SU-DHL-6 (cell line): ENCODE measurements around the gene ZSWIM8.

Source experiments
- H2AFZ ChIP-seq: fragments of 200-600 bp; sonication (generic); 2 replicates; pipeline ENCODE4 v1.6.1; 2014; ENCODE audit warnings: low read depth, mild to moderate bottlenecking, moderate library complexity, mixed read lengths, antibody characterized with exemption, low read length; ENCODE audit not compliant: severe bottlenecking
- H3F3A ChIP-seq: fragments of 200-600 bp; shearing (Covaris generic); 2 replicates; pipeline ENCODE4 v1.6.0; 2016; ENCODE audit warnings: antibody characterized with exemption, mild to moderate bottlenecking; ENCODE audit not compliant: insufficient read depth
- H3K27ac ChIP-seq: fragments of 200-600 bp; sonication (generic); 2 replicates; pipeline ENCODE4 v1.5.1; 2016; ENCODE audit warnings: low read depth, mild to moderate bottlenecking, low read length, moderate library complexity, mixed read lengths
- H3K27me3 ChIP-seq: fragments of 200-600 bp; sonication (generic), shearing (Covaris generic); 2 replicates; pipeline ENCODE4 v1.6.0; 2014; ENCODE audit warnings: mild to moderate bottlenecking, low read length
- H3K36me3 ChIP-seq: fragments of 200-600 bp; sonication (generic); 2 replicates; pipeline ENCODE4 v1.6.1; 2014; ENCODE audit warnings: mild to moderate bottlenecking, low read length, mixed read lengths
- H3K4me2 ChIP-seq: fragments of 300-600, 200-600 bp; shearing (Covaris generic), sonication (generic); 2 replicates; pipeline ENCODE4 v1.6.0; 2014; ENCODE audit warnings: low read length, low read depth, mild to moderate bottlenecking; ENCODE audit not compliant: poor library complexity, severe bottlenecking
- H3K4me3 ChIP-seq: fragments of 200-600 bp; sonication (generic); 2 replicates; pipeline ENCODE4 v1.5.1; 2014; ENCODE audit warnings: antibody characterized with exemption, low read length, mild to moderate bottlenecking, mixed read lengths; ENCODE audit not compliant: insufficient read depth, poor library complexity, severe bottlenecking
- H3K79me2 ChIP-seq: fragments of 200-600 bp; sonication (generic); 2 replicates; pipeline ENCODE4 v1.6.1; 2014; ENCODE audit warnings: mild to moderate bottlenecking, low read length, moderate library complexity; ENCODE audit not compliant: insufficient read depth
- H3K9ac ChIP-seq: fragments of 200-600 bp; sonication (generic); 2 replicates; pipeline ENCODE4 v1.7.0; 2014; ENCODE audit warnings: mild to moderate bottlenecking, low read length
- H3K9me2 ChIP-seq: fragments of 200-600 bp; sonication (generic); replicated peaks from 2 replicates; pipeline ENCODE4 v1.6.1; 2014; ENCODE audit warnings: low read length; ENCODE audit not compliant: insufficient read depth
- H3K9me3 ChIP-seq: fragments of 200-600 bp; sonication (generic); 2 replicates; pipeline ENCODE4 v1.6.1; 2014; ENCODE audit warnings: low read length, mixed read lengths; ENCODE audit not compliant: insufficient read depth
- H4K20me1 ChIP-seq: fragments of 200-600 bp; sonication (generic); 2 replicates; pipeline ENCODE4 v1.6.1; 2014; ENCODE audit warnings: low read depth, mild to moderate bottlenecking, antibody characterized with exemption, low read length, moderate library complexity, mixed read lengths
- EZH2phosphoT487 ChIP-seq: fragments of 200-600 bp; sonication (generic), shearing (Covaris generic); conservative IDR thresholded peaks from 2 replicates; pipeline ENCODE4 v1.6.1; 2018; ENCODE audit warnings: mild to moderate bottlenecking, antibody characterized with exemption, low read length, moderate library complexity, mixed read lengths
- TF ChIP-seq, protein P1 (sequence below): fragments of 200-600 bp; sonication (generic); IDR thresholded peaks from one replicate; pipeline ENCODE4 v1.5.1; 2017; ENCODE audit warnings: antibody characterized with exemption, mild to moderate bottlenecking, low read length, moderate library complexity; ENCODE audit not compliant: insufficient read depth, poor library complexity, severe bottlenecking

The ZSWIM8 gene

DNA sequence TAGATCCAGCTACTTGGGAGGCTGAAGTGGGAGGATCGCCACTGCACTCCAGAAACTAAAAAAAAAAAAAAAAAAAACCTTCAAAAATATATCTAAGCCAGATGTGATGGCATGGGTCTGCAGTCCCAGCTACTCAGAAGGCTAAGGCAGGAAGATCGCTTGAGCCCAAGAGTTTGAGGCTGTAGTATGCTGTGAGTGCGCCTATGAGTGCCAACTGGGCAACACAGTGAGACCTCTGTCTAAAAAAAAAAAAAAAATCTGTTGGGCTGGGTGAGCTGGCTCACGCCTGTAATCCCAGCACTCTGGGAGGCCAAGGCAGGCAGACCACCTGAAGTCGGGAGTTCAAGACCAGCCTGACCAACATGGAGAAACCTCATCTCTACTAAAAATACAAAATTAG, 6.4 kb upstream of the ZSWIM8 start:
- H3K27ac ChIP-seq = no peak overlapping the region
- H3K27me3 ChIP-seq = no peaks in the 10 kb centered on the region
- no peak overlapping the region for H3K4me2 ChIP-seq
- H3K36me3 ChIP-seq = peaks cover 16% of the 10 kb centered on the region
- H3K4me3 ChIP-seq = no peak overlapping the region
- H3K9me2 ChIP-seq = no peaks in the 10 kb centered on the region
- TF ChIP-seq, protein P1, sequence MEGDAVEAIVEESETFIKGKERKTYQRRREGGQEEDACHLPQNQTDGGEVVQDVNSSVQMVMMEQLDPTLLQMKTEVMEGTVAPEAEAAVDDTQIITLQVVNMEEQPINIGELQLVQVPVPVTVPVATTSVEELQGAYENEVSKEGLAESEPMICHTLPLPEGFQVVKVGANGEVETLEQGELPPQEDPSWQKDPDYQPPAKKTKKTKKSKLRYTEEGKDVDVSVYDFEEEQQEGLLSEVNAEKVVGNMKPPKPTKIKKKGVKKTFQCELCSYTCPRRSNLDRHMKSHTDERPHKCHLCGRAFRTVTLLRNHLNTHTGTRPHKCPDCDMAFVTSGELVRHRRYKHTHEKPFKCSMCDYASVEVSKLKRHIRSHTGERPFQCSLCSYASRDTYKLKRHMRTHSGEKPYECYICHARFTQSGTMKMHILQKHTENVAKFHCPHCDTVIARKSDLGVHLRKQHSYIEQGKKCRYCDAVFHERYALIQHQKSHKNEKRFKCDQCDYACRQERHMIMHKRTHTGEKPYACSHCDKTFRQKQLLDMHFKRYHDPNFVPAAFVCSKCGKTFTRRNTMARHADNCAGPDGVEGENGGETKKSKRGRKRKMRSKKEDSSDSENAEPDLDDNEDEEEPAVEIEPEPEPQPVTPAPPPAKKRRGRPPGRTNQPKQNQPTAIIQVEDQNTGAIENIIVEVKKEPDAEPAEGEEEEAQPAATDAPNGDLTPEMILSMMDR = no peak
- no peak for TF ChIP-seq EZH2phosphoT487
- 0 out of 2 replicates have a peak, but pooled peaks cover 9% of the 10 kb centered on the region for H4K20me1 ChIP-seq
- peaks cover 35% of the 10 kb centered on the region for H3F3A ChIP-seq
- H3K9me3 ChIP-seq = no peaks in the 10 kb centered on the region
- H2AFZ ChIP-seq = no peak overlapping the region
- peaks cover 72% of the 10 kb centered on the region for H3K79me2 ChIP-seq
- H3K9ac ChIP-seq = no peak overlapping the region

- 0 out of 2 replicates have a peak, but pooled peaks cover 6% of the 10 kb centered on the region for H4K20me1 ChIP-seq
- H3K79me2 ChIP-seq = peaks cover 71% of the 10 kb centered on the region
- H3K27me3 ChIP-seq = no peaks in the 10 kb centered on the region
- TF ChIP-seq, protein P1 = no peak
- no peak for TF ChIP-seq EZH2phosphoT487
- H3K27ac ChIP-seq = peak overlapping the region; percentile 70; the same call in 1 of the 2 replicates
- no peak overlapping the region for H2AFZ ChIP-seq
- H3K4me2 ChIP-seq = peak overlapping the region; percentile 61
- no peak overlapping the region for H3K9ac ChIP-seq
- no peaks in the 10 kb centered on the region for H3K9me2 ChIP-seq
- peaks cover 29% of the 10 kb centered on the region for H3F3A ChIP-seq
- H3K36me3 ChIP-seq = peaks cover 16% of the 10 kb centered on the region
- H3K4me3 ChIP-seq = no peak overlapping the region
- H3K9me3 ChIP-seq = no peaks in the 10 kb centered on the region
Observed at GRCh38 chr10:73779539-73780197, 5.7 kb upstream of the ZSWIM8 start.

DNA sequence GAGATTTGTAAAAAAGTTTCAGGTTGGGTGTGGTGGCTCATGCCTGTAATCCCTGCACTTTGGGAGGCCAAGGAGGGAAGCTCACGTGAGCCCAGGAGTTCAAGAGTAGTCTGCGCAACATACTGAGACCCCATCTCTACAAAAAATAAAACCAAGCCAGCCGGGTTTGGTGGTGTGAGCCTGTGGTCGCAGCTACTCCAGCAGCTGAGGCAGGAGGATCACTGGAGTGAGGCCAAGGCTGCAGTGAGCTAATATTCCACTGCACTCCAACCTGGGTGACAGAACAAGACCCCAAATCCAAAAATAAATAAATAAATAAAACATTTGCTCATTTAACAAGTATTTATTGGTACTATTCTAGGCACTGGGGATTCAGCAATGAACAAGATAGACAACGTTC, 5.1 kb upstream of the ZSWIM8 start:
- no peak for TF ChIP-seq EZH2phosphoT487
- TF ChIP-seq, protein P1 = no peak
- Histone ChIP-seq H3F3A (peaks cover 32% of the 10 kb centered on the region), H2AFZ (no peak overlapping the region), H3K79me2 (peaks cover 65% of the 10 kb centered on the region), H3K9ac (peak overlapping the region; percentile 87), H3K27ac (peak overlapping the region; percentile 70), H3K4me3 (peak overlapping the region; percentile 74), H3K9me3 (no peaks in the 10 kb centered on the region), H3K9me2 (no peaks in the 10 kb centered on the region), H3K27me3 (no peaks in the 10 kb centered on the region), H4K20me1 (0 out of 2 replicates have a peak, but pooled peaks cover 2% of the 10 kb centered on the region), H3K4me2 (peak overlapping the region; percentile 61), H3K36me3 (peaks cover 12% of the 10 kb centered on the region)
